Thoracic aorta (tissue), 2 donors: Measurements from ENCODE around the gene DIS3L2. TPM values are rescaled to one million over a fixed set of nuclear protein-coding genes. Genes with fewer than 3 reads are reported as not detected.

Source experiments
- ATAC-seq: fragments of 150-250 bp; one replicate; pipeline ENCODE4 v1.8.0; 2017; ENCODE audit warnings: low read depth; ENCODE audit not compliant: insufficient number of reproducible peaks, low FRiP score
- DNase-seq: peaks from one replicate; pipeline ENCODE4 v3.0.0-alpha.2; 2020; ENCODE audit warnings: low spot score
- H3K27ac ChIP-seq, 2 donors: fragments of 200-600 bp; sonication (generic); 1 replicate in 1 of 2; 2 replicates in 1 of 2; pipeline ENCODE4 v1.5.1; 2016; ENCODE audit warnings: mild to moderate bottlenecking in 2 of 2, moderate library complexity in 2 of 2
- H3K27me3 ChIP-seq: fragments of 200-600 bp; sonication (generic); replicated peaks from 2 replicates; pipeline ENCODE4 v1.6.0; 2016; ENCODE audit warnings: mild to moderate bottlenecking; ENCODE audit not compliant: insufficient read depth
- H3K36me3 ChIP-seq: fragments of 200-600 bp; sonication (generic); one replicate; pipeline ENCODE4 v1.5.1; 2016
- H3K4me1 ChIP-seq, 2 donors: fragments of 200-600 bp; sonication (generic); 1 replicate in 1 of 2; 2 replicates in 1 of 2; pipeline versions ENCODE4 v1.5.1 to v1.6.0; 2016; ENCODE audit warnings: low read depth in 2 of 2, mild to moderate bottlenecking in 1 of 2; ENCODE audit not compliant: control insufficient read depth in 1 of 2
- H3K4me3 ChIP-seq: fragments of 200-600 bp; sonication (generic); 2 replicates; pipeline ENCODE4 v1.5.1; 2016; ENCODE audit warnings: mild to moderate bottlenecking
- H3K9me3 ChIP-seq: fragments of 200-600 bp; sonication (generic); 2 replicates; pipeline ENCODE4 v1.5.1; 2016
- CTCF ChIP-seq: fragments of 200-600 bp; sonication (generic); IDR thresholded peaks from one replicate; pipeline ENCODE4 v1.5.1; 2019; ENCODE audit warnings: antibody characterized with exemption
- total RNA-seq, 2 donors: library from RNA; depleted of rRNA; stranded (reverse); fragments of >200 nt; gene quantifications; one replicate each; pipeline versions ENCODE4 v1.1.0 to v1.2.3, GENCODE V29; 2016

DIS3L2 gene
- total RNA-seq, 2 donors from 2014 or later = 26.4 to 32.5 TPM

DNA sequence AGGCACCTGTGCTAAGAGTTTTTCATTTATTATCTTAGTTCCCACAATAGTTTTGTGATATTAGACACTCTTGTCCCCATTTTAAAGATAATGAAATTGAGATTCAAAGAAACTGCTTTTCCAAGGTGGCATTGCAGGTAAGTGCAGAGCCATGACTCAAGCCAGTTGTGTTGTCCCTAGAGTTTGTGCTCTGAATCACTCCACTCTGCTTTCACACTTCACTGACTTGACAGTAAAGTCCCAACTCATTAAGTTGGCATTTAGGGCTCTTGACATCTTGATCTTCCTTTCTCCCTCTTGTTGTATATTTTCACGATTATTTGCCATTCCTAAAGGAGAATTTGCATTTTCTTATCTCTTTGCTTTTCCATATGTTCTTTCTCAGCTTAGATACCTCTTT lies 114.3 kb downstream of the DIS3L2 start:
- H3K27me3 ChIP-seq = no peaks in the 10 kb centered on the region

DNA sequence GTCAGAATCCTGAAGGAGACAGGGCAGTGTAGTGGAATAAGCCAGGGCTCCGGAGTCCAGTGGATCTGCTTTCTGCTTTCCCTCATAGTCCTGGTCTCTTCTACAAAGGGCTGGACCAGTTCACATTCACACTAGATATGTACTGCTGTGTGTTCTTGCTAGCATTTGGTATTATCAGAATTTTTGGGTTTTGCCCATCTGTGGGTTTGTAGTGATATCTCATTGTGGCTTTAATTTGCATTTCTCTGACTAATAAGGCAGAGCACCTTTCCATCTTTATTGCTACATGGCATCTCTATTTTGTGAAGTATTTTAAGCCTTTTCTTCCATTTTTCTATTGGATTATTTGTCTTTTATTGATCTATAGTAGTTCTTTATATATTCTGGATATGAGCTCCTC lies 114.8 kb downstream of the DIS3L2 start:
- H3K36me3 ChIP-seq = no peaks in the 10 kb centered on the region
- no peaks in the 10 kb centered on the region for H3K27me3 ChIP-seq
- no peak overlapping the region for H3K4me3 ChIP-seq
- ATAC-seq = no peak
- no peaks in the 10 kb centered on the region for H3K9me3 ChIP-seq
- peaks cover 0 to 11% of the 10 kb centered on the region in 2 donors for H3K4me1 ChIP-seq
- DNase-seq = no peak
- H3K27ac ChIP-seq = no peak overlapping the region
- TF ChIP-seq CTCF = no peak

More for the DNA sequence above, 114.3 kb downstream of the DIS3L2 start:
- ATAC-seq (no peak), DNase-seq (no peak)
- Histone ChIP-seq H3K27ac (no peak overlapping the region), H3K9me3 (no peaks in the 10 kb centered on the region), H3K36me3 (no peaks in the 10 kb centered on the region), H3K4me3 (no peak overlapping the region), H3K4me1 (peaks cover 0 to 11% of the 10 kb centered on the region in 2 donors)
- no peak for TF ChIP-seq CTCF

GRCh38 chr2:232076736-232077135 lies 115.2 kb downstream of the DIS3L2 start:
- peaks cover 0 to 11% of the 10 kb centered on the region in 2 donors for H3K4me1 ChIP-seq
- no peak overlapping the region for H3K4me3 ChIP-seq
- ATAC-seq = no peak
- H3K9me3 ChIP-seq = no peaks in the 10 kb centered on the region
- no peaks in the 10 kb centered on the region for H3K36me3 ChIP-seq
- no peak overlapping the region for H3K27ac ChIP-seq
- no peak for TF ChIP-seq CTCF
- no peak for DNase-seq
- H3K27me3 ChIP-seq = no peaks in the 10 kb centered on the region

DNA sequence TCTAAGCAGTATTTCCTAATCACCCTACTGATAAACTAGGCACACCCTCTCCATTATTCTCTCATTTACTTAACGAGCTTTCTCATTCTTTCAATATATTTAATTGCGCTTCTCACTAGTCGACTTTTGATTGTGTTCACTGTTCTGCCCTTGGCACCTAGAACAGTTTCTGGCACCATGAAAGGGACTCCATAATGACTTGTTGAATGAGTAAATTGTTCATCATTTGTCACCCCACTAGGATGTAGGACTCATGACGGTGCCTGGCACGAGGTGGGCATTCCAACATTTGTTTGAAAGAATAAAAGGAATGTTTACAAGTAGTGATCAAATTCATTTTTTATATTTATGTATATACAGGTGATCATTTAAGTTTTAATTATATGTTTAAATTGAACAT lies 123.7 kb downstream of the DIS3L2 start:
- no peaks in the 10 kb centered on the region for H3K9me3 ChIP-seq
- H3K4me3 ChIP-seq = no peak overlapping the region
- DNase-seq = no peak
- peaks cover 2% of the 10 kb centered on the region for H3K36me3 ChIP-seq
- no peak overlapping the region for H3K27ac ChIP-seq
- H3K4me1 ChIP-seq = no peaks in the 10 kb centered on the region
- TF ChIP-seq CTCF = no peak
- no peak for ATAC-seq
- H3K27me3 ChIP-seq = no peaks in the 10 kb centered on the region

- TF ChIP-seq CTCF = no peak
These were observed 124.4 kb downstream of the DIS3L2 start for GRCh38 chr2:232085826-232086425.

More at GRCh38 chr2:232085826-232086425, 124.4 kb downstream of the DIS3L2 start:
- no peaks in the 10 kb centered on the region for H3K4me1 ChIP-seq
- H3K36me3 ChIP-seq = peaks cover 2% of the 10 kb centered on the region
- no peak overlapping the region for H3K27ac ChIP-seq
- H3K9me3 ChIP-seq = no peaks in the 10 kb centered on the region
- DNase-seq = no peak
- H3K4me3 ChIP-seq = no peak overlapping the region
- H3K27me3 ChIP-seq = no peaks in the 10 kb centered on the region
- ATAC-seq = no peak
